MM.1S (cell line): ENCODE measurements around the gene GRIN2D.

Source experiments
- EZH2 ChIP-seq: fragments of 300-600 bp; sonication (generic); optimal IDR thresholded peaks from 2 replicates; pipeline ENCODE3; 2017; ENCODE audit warnings: low read depth, mild to moderate bottlenecking, antibody characterized with exemption, low read length, mixed read lengths
- EZH2phosphoT487 ChIP-seq: fragments of 300-600 bp; sonication (generic); IDR thresholded peaks from 2 replicates; pipeline ENCODE4 v1.6.1; 2018; ENCODE audit warnings: antibody characterized with exemption, low read length

- TF ChIP-seq EZH2phosphoT487: no peak
- no peak for TF ChIP-seq EZH2
These were observed 28.1 kb downstream of the GRIN2D start for GRCh38 chr19:48421548-48421947.
